Uterus (tissue), 2 donors: Measurements from ENCODE around the gene RDM1.

Experiments used
- CTCF ChIP-seq, 4 experiments: fragments of 200-600 bp in 2 of 4; fragments of 450-650 bp in 2 of 4; sonication (generic) in 2 of 4; IDR thresholded peaks; one replicate each; pipeline ENCODE4 v1.5.1; 2016 to 2019; ENCODE audit warnings: antibody characterized with exemption in 4 of 4, mild to moderate bottlenecking in 2 of 4, moderate library complexity in 1 of 4
- POLR2A ChIP-seq, 2 donors: fragments of 450-650 bp; IDR thresholded peaks; one replicate each; pipeline ENCODE4 v1.6.1; 2016; ENCODE audit warnings: antibody characterized with exemption in 2 of 2, mild to moderate bottlenecking in 1 of 2, moderate library complexity in 1 of 2

DNA sequence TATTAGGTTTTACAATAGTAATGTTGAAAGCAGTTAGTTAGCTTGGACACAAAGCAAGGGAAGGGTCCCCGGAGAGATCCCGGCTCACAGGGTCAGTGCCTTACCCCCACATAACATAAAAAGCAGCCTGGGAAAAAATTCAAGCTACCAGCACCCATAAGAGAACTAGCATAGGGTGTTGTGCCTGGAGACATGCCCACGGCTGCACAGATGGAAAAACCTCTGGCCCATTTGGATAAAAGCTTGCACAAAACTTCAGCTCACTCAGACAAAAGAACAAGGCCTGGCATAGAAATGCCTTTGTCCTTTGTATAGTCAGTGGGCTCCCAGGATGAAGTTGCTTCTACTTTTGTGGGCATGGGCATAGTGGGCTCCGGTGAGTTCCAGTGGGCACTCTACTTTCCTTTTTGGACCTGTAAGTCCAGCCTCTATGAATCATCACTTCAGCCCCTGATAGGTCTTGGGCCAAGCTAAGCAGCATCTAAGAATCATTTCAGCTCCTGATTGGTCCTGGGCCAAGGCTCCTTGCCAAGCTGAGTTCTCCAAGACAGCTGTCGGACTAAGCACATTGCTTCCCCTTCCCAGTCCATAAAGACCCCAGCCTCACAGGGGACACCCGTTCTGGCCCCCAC, 1.3 kb upstream of the RDM1 start:
- no peak for TF ChIP-seq CTCF (IDR thresholded peaks at IDR 0.05)
- TF ChIP-seq POLR2A (IDR thresholded peaks at IDR 0.05): no peak
